Left hindlimb (tissue), 1 donor: Measurements from ENCODE around the gene SPPL3.
A peak's percentile ranks its signal among the peaks of the same experiment; 100 is the strongest.
"Not testable (repeated sequence)": the region's sequence is repeated elsewhere in the genome, so short reads cannot be mapped to it uniquely, and the experiment has no call there.

Experiments
- DNase-seq: peaks from one replicate; pipeline ENCODE4 v3.0.0-alpha.2; 2018

SPPL3 gene

DNA sequence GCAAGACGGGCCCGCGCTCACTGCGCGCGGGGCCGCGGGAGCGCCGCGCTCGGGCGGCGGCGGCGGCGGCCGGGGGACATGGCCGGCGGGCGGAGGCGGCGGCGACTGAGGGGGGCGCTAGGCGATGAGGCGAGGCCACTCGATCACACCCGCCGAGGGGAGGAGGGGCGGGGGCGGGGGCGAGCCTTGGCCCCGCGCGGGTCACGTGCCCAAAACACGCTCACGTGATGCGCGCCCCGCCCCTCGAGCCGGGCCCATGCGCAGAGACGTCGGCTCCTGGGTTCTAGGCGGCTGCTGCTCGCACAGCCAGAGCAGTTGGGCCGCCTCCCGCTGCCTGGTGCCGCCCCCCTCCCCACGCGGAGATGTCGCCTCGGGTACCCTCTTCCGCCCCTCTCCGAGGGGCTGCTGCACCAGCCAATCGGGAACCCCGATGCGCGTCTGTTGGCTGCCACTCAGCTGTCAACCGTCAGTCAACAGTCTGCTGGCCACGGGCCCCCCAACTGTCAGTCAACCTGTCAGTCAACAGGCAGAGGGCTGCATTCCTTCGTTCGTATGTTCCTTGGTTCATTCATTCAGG, at the start of gene SPPL3:
SPPL3 (minus strand) TSS at position 162 of the 577 bp plus-strand sequence. CDS start 491 bp downstream, outside the sequence.
- DNase-seq = peak; percentile 96

GRCh38 chr12:120950807-120951206, 46.6 kb upstream of the SPPL3 start:
- DNase-seq = no peak

DNA sequence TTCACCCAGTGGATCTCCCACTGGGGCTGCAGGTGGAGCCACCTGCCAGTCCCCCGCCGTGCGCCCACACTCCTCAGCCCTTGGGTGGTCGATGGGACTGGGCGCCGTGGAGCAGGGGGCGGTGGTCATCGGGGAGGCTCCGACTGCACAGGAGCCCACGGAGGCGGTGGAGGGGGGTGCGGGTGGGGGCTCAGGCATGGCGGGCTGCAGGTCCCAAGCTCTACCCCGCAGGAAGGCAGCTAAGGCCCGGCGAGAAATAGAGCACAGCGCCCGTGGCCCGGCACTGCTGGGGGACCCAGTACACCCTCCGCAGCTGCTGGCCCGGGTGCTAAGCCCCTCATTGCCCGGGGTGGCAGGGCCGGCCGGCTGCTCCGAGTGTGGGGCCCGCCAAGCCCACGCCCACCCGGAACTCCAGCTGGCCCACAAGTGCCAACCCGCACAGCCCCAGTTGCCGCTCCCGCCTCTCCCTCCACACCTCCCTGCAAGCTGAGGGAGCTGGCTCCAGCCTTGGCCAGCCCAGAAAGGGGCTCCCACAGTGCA, 46.2 kb upstream of the SPPL3 start:
- not testable (repeated sequence) for DNase-seq

- DNase-seq = not testable (repeated sequence)
Measured at GRCh38 chr12:120945516-120945915, 41.4 kb upstream of the SPPL3 start.

- peak; percentile 40 for DNase-seq
Measured at GRCh38 chr12:120944645-120945217, 40.6 kb upstream of the SPPL3 start.

GRCh38 chr12:120943482-120943881, 39.3 kb upstream of the SPPL3 start:
- no peak for DNase-seq

DNA sequence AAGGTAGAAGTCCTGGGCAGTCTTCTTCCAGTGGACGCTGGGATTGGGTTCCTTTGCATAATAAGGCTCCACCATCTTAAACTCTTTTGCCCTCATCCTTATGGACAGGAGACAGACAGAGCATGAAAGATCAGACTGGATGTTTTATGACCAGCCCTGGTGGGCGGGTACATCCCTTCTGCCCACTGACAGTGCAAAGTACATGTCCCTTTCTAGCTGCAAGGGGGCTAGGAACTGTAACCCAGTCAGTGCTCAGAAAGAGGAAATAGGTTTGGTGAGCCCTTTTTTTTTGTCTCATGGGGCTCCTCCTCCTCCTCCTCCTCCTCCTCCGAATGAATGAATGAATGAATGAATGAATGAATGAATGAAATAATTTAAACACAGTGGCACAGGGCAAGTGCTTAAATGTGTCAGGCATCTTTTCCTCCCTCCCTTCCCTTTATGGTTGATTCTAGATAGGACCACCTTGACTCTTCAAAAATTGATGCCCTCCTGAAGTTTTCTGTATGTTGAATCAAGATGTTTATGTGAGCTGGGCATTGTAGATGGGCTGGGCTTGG, 37.8 kb upstream of the SPPL3 start:
- no peak for DNase-seq

- DNase-seq = no peak
Measured at GRCh38 chr12:120941412-120941811, 37.3 kb upstream of the SPPL3 start.

GRCh38 chr12:120940799-120941198, 36.6 kb upstream of the SPPL3 start:
- no peak for DNase-seq

DNA sequence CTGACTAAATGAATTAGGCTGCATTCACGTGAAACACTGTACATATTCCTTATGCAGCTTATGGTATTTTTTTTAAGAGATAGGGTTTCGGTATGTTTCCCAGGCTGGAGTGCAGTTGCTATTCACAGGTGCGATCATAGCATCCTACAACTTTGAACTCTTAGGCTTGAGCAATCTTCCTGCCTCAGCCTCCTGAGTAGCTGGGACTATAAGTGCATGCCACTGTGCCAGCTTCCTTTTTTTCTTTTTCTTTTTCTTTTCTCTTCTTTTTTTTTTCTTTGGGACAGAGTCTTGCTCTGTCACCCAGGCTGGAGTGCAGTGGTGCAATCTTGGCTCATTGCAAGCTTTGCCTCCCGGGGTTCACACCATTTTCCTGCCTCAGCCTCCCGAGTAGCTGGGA, 35.8 kb upstream of the SPPL3 start:
- no peak for DNase-seq

GRCh38 chr12:120939523-120939922, 35.4 kb upstream of the SPPL3 start:
- no peak for DNase-seq

- no peak for DNase-seq
Measured at GRCh38 chr12:120938496-120938895, 34.3 kb upstream of the SPPL3 start.

DNA sequence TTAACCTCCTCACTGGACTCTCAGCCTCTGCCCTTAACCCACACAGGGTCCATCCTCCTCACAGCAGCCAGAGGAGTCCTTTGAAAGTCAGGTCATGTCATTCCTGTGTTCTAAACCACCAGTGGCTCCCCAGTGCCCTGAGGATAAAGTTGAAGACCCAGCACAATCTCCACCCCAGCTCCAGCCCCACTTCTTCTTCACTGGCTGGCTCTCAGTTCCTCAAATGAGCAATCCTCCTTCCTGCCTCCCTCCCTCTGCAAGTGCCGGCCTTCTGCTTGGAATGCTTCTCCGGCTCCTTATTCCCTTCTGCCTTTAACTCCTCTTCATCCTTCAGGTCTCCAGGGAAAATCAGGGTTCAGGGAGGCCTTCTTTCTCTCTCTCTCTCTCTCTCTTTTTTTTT, 32.0 kb upstream of the SPPL3 start:
- no peak for DNase-seq

GRCh38 chr12:120933786-120934185, 29.6 kb upstream of the SPPL3 start:
- DNase-seq = no peak

DNA sequence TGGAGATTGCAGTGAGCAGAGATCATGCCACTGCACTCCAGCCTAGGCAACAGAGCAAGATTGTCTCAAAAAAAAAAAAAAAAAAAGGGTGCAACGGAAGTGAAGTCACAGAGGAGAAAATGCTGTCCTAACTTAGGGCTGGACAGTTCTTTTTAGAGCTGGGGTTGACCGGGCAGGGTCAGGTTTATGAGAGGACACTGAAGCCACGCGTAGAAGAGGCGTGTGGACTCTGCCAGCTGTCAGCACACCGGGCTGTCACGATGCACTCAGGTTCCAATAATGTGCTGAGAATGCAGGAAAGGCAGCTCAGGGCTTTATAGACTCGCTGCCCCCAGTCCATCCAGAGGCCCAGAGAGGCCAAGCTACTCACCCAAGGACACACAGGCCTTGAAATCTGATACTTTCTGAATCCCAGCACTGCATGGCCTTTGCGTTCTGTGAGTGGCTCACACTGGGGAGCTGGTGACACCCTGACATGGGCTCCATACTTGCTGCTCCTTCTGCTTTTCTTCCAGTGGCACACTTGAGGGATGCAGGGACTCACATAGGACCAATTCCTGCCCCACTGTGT, 28.9 kb upstream of the SPPL3 start:
- no peak for DNase-seq

DNA sequence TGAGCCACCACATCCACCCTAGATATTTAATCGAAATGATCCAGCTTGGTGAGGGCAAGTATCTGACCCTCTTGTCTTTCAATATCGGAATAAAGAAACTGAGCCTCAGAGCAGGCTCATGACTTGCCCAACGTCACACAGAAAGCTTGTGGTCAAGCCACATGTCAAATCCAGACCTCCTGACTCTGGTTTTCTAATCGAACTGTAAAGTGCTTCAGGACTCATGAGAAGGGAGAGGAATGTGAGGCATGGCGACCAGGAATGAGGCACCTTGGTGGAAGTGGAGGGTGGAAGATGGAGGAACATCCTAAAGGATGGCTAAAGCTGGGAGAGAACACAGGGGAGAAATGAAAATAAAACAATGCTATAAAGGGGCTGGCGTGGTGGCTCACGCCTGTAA, 27.9 kb upstream of the SPPL3 start:
- DNase-seq = no peak

DNA sequence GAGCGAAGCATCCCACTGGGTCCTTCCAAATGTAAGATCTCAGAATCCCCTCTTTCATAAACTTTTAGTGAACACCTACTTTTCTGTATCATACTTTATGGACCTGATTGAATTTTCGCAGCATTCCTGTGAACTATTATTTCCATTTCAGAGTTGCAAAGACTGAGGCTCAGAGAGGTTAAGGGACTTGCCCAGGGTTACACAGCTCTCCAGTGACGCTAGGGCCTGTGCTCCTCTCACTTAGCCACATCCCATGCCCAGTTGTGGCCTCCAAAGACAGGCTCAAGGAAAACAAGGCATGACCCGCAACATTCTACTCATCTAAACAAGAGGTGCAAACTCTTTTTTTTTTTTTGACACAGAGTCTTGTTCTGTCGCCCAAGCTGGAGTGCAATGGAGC, 25.9 kb upstream of the SPPL3 start:
- no peak for DNase-seq

DNA sequence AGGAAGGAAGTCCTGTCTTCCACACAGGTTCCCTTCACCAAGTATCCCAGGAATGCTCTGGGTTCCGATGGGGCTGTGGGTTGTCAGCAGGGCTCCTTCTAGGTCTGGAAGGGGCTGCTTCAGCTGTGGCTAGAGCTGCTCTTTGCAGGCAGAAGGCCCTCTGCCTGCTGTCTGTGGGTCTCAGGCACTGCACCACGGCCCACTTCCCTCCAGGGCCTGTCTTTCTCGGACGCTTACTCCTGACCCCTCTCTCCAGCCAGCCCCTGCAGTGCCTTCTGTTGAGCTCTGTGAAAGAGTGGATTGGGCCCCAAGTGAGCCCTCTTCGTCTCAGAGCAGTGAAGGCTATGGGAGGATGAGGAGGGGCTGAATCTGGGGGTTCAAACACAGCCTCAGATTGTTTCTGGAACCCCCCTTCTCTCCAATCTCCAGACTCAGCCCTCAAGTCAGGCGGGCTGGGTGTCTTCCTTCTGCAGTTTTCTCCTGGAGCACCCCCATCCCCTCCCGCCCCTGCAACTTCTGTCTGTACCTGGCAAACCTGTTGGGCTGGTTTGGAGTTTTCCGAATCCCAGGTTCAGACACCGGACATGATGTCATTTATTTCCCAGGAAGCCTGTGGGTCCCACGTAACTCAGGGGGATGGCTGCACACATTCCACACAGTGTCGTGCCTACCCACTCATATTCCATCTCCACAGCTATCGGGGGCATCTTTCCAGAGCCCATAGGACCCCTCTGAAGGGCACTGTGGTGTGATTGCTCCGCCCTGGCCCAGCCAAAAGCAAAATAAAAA, 24.9 kb upstream of the SPPL3 start:
- no peak for DNase-seq

DNA sequence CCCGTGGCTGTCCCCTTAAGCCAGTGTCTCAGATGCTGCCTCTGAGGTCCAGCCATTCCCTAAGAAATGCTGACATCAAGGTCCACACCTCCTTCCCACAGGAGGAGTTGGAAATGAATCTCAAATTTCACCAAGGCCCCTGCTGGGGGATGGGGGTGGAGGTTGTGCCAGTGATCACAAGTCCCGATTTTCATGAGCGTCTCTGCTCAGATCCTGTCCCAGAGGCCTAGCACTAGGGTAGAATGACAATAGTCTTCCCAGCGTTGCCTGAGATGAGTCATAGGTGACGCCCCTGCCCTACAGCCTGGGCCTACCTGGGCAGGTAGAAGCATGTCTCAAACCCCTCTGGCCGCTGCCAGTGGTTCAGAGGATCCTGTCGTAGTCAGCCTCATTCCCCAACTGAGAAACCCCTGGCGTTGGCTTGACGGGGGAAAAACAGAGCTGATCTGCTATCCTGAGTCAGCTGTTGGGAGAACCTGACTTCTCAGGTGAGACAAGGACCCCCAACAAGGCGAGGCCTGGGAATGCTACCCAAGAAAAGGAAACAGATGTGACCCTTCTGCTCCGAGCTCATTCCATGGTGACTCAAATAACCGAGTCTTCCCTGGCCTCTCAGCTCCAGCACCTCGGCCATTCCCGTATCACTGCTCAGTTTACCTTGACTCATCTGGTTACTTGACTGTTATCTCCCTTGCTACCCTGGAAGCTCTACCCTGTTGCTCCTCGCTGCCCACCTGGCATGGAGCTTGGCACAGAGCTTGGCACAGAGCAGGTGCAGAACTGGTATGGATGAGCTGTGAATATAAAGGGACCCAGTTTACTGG, 21.8 kb upstream of the SPPL3 start:
- no peak for DNase-seq

DNA sequence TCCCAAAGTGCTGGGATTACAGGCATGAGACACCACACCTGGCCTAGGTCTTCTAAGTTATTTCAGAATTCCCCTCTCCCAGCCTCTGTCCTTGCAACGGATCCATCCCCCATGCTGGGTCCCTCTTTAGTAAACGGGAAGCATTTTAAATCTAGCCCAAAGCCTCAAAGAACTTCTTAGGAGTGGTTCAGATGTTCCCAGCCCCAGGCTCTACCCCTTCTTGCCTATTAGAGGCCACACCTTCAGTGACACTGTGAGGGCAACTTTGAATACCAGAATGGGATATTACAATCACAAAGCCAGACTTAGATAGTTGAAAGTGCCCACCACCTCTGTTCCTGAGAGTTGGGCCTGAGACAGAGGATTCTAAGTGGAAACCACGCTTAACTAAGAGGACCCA, 18.1 kb upstream of the SPPL3 start:
- DNase-seq = no peak

- DNase-seq = no peak
Measured at GRCh38 chr12:120921637-120922036, 17.5 kb upstream of the SPPL3 start.

DNA sequence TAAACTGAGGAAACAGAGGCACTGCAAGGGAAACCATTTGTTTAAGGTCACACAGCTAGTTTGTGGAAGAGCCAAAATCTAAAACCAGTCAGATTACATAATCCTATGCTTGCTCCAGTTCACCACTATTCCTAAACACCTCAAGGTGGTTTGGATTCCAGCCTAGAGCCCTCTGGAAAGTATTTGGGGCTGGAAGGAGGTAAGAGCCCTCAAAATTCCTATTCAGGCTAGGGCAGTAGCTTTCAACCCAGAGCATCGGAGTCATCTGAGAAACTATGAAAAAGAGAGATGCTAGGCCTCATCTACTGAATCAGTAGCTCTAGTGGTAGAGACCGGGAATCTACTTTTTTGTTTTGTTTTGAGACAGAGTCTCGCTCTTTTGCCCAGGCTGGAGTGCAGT, 16.0 kb upstream of the SPPL3 start:
- DNase-seq = no peak
